Calu3 (cell line): ENCODE results near the gene CSPG4. TPM values are rescaled to one million over a fixed set of nuclear protein-coding genes. Genes with fewer than 3 reads are reported as not detected.

Source experiments
- BruUV-seq: library from RNA; stranded (reverse); fragments of 400-500 nt; replicated peaks from 2 replicates; lab custom pipeline; 2021; lab: Mats Ljungman, UMichigan
- CTCF ChIA-PET: fragments of 300-600 bp; sonication (Branson Sonifier 250); formaldehyde crosslinking; loops from one replicate; lab custom pipeline; 2022; ENCODE audit warnings: antibody characterized with exemption; lab: Charles Lee
- DNase-seq: peaks from one replicate; pipeline ENCODE4 v3.0.0; 2022
- H3K27ac Mint-ChIP-seq: one replicate; pipeline ENCODE4 v1.8.0; 2022; ENCODE audit warnings: mixed read lengths; ENCODE audit not compliant: unreplicated experiment
- H3K27me3 Mint-ChIP-seq: one replicate; pipeline ENCODE4 v1.8.0; 2022; ENCODE audit warnings: mixed read lengths; ENCODE audit not compliant: unreplicated experiment
- H3K36me3 Mint-ChIP-seq: one replicate; pipeline ENCODE4 v1.8.0; 2022; ENCODE audit warnings: mild to moderate bottlenecking, moderate library complexity, mixed read lengths; ENCODE audit not compliant: insufficient read depth, unreplicated experiment
- H3K4me1 Mint-ChIP-seq: one replicate; pipeline ENCODE4 v1.8.0; 2022; ENCODE audit warnings: mild to moderate bottlenecking, low read depth, mixed read lengths; ENCODE audit not compliant: unreplicated experiment
- H3K4me3 Mint-ChIP-seq: one replicate; pipeline ENCODE4 v1.8.0; 2022; ENCODE audit warnings: mild to moderate bottlenecking, low read depth, moderate library complexity, mixed read lengths; ENCODE audit not compliant: unreplicated experiment
- H3K9me3 Mint-ChIP-seq: one replicate; pipeline ENCODE4 v1.8.0; 2022; ENCODE audit warnings: low read depth, mixed read lengths; ENCODE audit not compliant: unreplicated experiment
- intact Hi-C: fragments of 100-400 bp; cut with micrococcal nuclease; formaldehyde crosslinking; loops from one replicate; pipeline ENCODE4 v1.10.0; 2022; ENCODE audit not compliant: unreplicated experiment
- total RNA-seq: library from RNA; stranded (reverse); gene quantifications from 2 replicates; pipeline ENCODE4 v1.2.3, GENCODE V29; 2022
- TF ChIP-seq, protein P1 (sequence below): fragments of 200-600 bp; IDR thresholded peaks from one replicate; pipeline ENCODE4 v1.8.0; 2022; ENCODE audit warnings: antibody characterized with exemption; ENCODE audit not compliant: unreplicated experiment

CSPG4 gene
- total RNA-seq, 1 experiment from 2014 or later: not detected

DNA sequence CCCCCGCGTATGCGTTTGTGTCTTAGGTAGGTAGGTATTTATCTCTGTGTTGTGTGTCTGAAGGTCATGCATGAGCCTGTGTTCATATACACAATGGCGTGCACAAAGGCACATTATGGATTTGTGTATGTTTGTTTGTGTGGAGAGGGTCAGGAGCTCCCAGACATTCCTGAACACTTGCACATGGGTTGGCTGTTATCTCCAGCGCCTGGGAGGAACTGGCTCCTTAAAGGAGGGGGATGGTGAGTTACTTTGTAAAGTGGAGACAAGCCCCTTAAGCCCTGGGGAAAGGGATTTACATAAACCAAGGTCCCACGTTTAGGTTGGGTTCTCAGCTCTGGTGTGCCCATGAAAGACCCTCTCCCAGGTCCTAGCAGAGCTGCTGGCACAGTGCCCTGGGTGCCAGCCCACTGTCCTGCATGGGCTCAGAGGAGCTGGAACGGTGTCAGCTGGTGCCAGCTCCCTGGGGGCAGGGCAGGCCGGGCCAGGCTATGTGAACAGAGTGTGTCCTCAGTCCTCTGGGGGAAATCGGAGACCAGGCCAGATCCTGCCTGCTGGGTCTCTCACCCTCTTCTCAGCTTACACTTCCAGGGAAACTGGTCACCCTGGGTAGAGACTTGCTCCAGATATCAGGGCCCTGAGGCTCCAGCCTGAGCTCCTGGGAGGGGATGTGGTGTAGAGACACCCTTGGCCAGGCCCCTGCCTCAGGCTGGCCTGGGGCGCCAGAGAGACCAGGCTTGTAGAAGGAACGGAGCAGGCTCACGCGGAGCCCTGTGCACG is 39.8 kb downstream of the CSPG4 start:
- intact Hi-C loops: no loop called here
- H3K9me3 Mint-ChIP-seq: no peaks in the 10 kb centered on the region
- no peaks in the 10 kb centered on the region for H3K36me3 Mint-ChIP-seq
- peak; percentile 38 for DNase-seq
- H3K4me1 Mint-ChIP-seq: peaks cover 41% of the 10 kb centered on the region
- TF ChIP-seq, protein P1, sequence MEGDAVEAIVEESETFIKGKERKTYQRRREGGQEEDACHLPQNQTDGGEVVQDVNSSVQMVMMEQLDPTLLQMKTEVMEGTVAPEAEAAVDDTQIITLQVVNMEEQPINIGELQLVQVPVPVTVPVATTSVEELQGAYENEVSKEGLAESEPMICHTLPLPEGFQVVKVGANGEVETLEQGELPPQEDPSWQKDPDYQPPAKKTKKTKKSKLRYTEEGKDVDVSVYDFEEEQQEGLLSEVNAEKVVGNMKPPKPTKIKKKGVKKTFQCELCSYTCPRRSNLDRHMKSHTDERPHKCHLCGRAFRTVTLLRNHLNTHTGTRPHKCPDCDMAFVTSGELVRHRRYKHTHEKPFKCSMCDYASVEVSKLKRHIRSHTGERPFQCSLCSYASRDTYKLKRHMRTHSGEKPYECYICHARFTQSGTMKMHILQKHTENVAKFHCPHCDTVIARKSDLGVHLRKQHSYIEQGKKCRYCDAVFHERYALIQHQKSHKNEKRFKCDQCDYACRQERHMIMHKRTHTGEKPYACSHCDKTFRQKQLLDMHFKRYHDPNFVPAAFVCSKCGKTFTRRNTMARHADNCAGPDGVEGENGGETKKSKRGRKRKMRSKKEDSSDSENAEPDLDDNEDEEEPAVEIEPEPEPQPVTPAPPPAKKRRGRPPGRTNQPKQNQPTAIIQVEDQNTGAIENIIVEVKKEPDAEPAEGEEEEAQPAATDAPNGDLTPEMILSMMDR: no peak
- CTCF ChIA-PET: interaction anchor here (0.6 to 1.2 kb wide), 6 partner anchors 10 to 1701 kb away, joined by 3 to 7 read pairs (median 4); partner anchors contain the start of genes MAN2C1 and SNX33
- no peaks in the 10 kb centered on the region for H3K27me3 Mint-ChIP-seq
- BruUV-seq: no TSS peak
- H3K27ac Mint-ChIP-seq: peak overlapping the region; percentile 83
- peak overlapping the region; percentile 28 for H3K4me3 Mint-ChIP-seq

DNA sequence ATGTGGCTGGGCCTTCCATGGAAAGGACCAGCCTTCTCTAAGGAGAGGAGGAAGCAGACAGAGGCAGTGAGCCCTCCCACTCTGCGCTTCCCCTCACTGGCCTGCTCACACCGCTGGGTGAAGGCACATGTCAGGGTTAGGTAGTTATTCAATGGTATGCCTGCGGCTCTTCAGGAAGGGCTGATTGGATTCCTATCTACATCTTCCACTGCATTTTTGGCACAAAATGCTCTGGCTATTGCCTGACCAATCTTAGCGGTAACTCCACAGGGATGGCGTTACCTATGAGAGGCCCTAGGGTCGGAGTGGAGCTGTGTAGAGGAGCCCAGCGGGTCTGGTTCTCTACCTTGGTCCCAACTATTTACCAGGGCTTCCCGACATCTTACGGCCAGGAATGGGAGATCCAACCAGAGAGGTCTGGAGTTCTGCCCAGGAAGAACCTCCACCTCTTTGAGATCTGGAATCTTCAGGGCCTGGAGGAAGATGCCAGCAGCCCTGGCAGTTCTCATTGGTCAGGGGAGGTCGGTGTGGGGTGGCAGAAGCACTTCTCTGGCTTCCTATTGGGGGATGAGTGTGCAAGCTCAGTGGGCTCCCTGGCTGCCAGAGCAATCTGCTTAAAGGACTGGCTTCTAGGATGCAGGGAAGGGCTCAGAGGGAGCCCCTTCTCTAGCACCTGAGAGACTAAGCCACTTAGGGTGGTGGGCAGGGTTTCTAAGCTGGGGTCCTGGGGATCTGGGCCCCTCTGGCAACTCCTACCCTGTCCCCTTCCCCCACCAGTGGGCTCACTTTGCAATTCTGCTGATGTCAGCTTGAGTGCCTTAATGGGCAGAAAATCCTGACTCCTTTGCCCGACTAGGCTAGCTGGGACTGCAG is 40.7 kb downstream of the CSPG4 start:
- H3K4me3 Mint-ChIP-seq: peak overlapping the region; percentile 28
- TF ChIP-seq, protein P1: no peak
- H3K27ac Mint-ChIP-seq: peak overlapping the region; percentile 83
- peaks cover 3% of the 10 kb centered on the region for H3K36me3 Mint-ChIP-seq
- intact Hi-C loops: no loop called here
- BruUV-seq: no TSS peak
- DNase-seq: no peak
- CTCF ChIA-PET: interaction anchor here (0.5 to 1.2 kb wide), 4 partner anchors 10 to 1701 kb away, joined by 3 to 4 read pairs (median 3); partner anchors contain the start of gene SNX33
- H3K27me3 Mint-ChIP-seq: no peaks in the 10 kb centered on the region
- no peaks in the 10 kb centered on the region for H3K9me3 Mint-ChIP-seq
- peaks cover 50% of the 10 kb centered on the region for H3K4me1 Mint-ChIP-seq

DNA sequence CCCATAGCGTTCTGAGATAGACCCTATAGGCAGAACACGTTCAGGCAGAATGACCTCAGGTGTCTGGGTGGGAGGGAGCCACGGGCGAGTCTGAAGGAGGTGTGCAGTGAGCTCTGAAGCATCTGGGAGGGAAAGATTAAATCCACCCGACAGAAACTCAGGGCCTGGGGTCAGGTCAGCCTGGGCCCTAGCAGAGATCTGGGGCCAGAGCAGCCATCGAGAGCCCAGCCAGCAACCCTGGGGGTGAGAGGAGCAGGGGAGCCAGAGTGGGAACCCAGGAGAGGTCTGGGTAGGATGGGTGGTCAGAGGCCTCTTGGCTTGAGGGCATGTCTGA is 42.8 kb downstream of the CSPG4 start:
- peak overlapping the region; percentile 84 for H3K27ac Mint-ChIP-seq
- H3K4me3 Mint-ChIP-seq: peak overlapping the region; percentile 11
- H3K4me1 Mint-ChIP-seq: peaks cover 71% of the 10 kb centered on the region
- peaks cover 19% of the 10 kb centered on the region for H3K36me3 Mint-ChIP-seq
- TF ChIP-seq, protein P1: no peak
- DNase-seq: no peak
- intact Hi-C loops: no loop called here
- BruUV-seq: no TSS peak
- H3K27me3 Mint-ChIP-seq: no peaks in the 10 kb centered on the region
- CTCF ChIA-PET: no interaction called here
- H3K9me3 Mint-ChIP-seq: no peaks in the 10 kb centered on the region

DNA sequence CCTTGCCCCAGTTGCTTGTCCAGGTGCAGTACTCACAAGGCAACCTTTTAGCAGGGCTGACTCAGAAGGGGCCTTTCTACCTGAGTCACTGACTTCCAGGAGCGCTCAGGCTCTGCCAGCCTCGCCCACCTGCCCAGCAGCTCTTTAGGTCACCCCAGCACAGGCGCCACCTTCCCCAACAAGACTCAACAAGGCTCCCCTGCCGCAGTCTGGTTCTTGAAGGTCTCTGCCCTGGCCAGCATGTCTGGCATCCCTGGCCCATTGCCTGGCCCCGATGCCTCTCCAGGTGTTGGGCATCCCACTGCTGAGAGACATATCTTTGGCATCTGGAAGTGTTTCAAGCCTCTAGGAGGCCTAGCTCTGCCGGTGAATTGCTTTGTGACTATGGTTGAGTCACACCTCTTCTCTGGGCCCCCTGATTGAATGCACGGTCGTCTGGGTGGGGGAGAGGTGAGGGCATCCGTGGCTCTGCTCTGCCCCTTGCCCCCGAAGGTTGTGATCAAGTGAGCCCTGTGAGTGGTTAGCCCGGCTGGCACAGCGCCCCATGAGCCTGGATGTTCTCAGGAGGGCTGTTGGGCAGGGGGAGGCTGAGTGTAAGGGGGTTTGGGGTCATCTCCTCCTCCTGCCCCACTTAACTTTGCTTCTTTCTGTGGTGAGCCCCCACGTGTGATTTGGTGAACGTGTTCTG is 43.3 kb downstream of the CSPG4 start:
- no TSS peak for BruUV-seq
- Mint-ChIP-seq H3K27ac (peak overlapping the region; percentile 84), H3K4me3 (peak overlapping the region; percentile 11), H3K9me3 (no peaks in the 10 kb centered on the region), H3K27me3 (no peaks in the 10 kb centered on the region), H3K4me1 (peaks cover 76% of the 10 kb centered on the region), H3K36me3 (peaks cover 19% of the 10 kb centered on the region)
- CTCF ChIA-PET: interaction anchor here (0.6 to 1.1 kb wide), 2 partner anchors 31 to 182 kb away, joined by 4 to 5 read pairs; no protein-coding TSS in a partner anchor
- TF ChIP-seq, protein P1: no peak
- intact Hi-C loops: no loop called here
- DNase-seq: peak; percentile 68
